Measurements from ENCODE around the gene FOXD2.

The FOXD2 gene

GRCh38 chr1:47437447-47438164 lies at the start of gene FOXD2:
TSS of gene FOXD2 (plus strand) at chr1:47438044. CDS start at chr1:47438136, 92 bp downstream.
- DNase-seq: peak; percentile 76

- DNase-seq: peak; percentile 44
These were observed 49.0 kb upstream of the FOXD2 start for GRCh38 chr1:47388891-47389238.

- no peak for DNase-seq
These were observed 48.1 kb upstream of the FOXD2 start for GRCh38 chr1:47389731-47390130.

- no peak for DNase-seq
These were observed 47.0 kb upstream of the FOXD2 start for GRCh38 chr1:47390843-47391242.

GRCh38 chr1:47393141-47393540 lies 44.7 kb upstream of the FOXD2 start:
- DNase-seq: no peak

- no peak for DNase-seq
These were observed 42.4 kb upstream of the FOXD2 start for GRCh38 chr1:47395433-47395832.

- no peak for DNase-seq
These were observed 41.1 kb upstream of the FOXD2 start for GRCh38 chr1:47396671-47397196.

- DNase-seq: no peak
These were observed 38.6 kb upstream of the FOXD2 start for GRCh38 chr1:47399138-47399845.

- DNase-seq: no peak
These were observed 38.0 kb upstream of the FOXD2 start for GRCh38 chr1:47399846-47400155.

GRCh38 chr1:47401761-47402160 lies 36.1 kb upstream of the FOXD2 start:
- no peak for DNase-seq

- no peak for DNase-seq
These were observed 35.3 kb upstream of the FOXD2 start for GRCh38 chr1:47402591-47402990.

GRCh38 chr1:47403321-47403910 lies 34.4 kb upstream of the FOXD2 start:
- no peak for DNase-seq

GRCh38 chr1:47405697-47406096 lies 32.1 kb upstream of the FOXD2 start:
- DNase-seq: no peak

- no peak for DNase-seq
These were observed 30.9 kb upstream of the FOXD2 start for GRCh38 chr1:47406966-47407365.

GRCh38 chr1:47407481-47407880 lies 30.4 kb upstream of the FOXD2 start:
- peak; percentile 74 for DNase-seq

- DNase-seq: peak; percentile 98
These were observed 28.4 kb upstream of the FOXD2 start for GRCh38 chr1:47409311-47410067.

GRCh38 chr1:47410068-47410455 lies 27.8 kb upstream of the FOXD2 start:
- peak; percentile 26 for DNase-seq

- DNase-seq: peak; percentile 52
These were observed 26.4 kb upstream of the FOXD2 start for GRCh38 chr1:47411436-47411835.

GRCh38 chr1:47412437-47412836 lies 25.4 kb upstream of the FOXD2 start:
- no peak for DNase-seq

GRCh38 chr1:47415728-47416318 lies 22.0 kb upstream of the FOXD2 start, which contains the start of gene FOXE3:
TSS of gene FOXE3 (plus strand) at chr1:47416285. CDS start at chr1:47416316, 31 bp downstream.
- DNase-seq: no peak

GRCh38 chr1:47416319-47417169 lies 21.3 kb upstream of the FOXD2 start:
- DNase-seq: no peak
